Central memory CD8-positive, alpha-beta T cell (primary cell): ENCODE measurements around the gene PLXDC2.

ENCODE experiments used
- ATAC-seq: fragments of 150-1000 bp; cut with Tn5 transposase; replicated peaks from 2 replicates; pipeline ENCODE4 v1.10.0; 2022; ENCODE audit warnings: mild to moderate bottlenecking, moderate FRiP score, moderate number of reproducible peaks; ENCODE audit not compliant: poor library complexity, severe bottlenecking; ENCODE audit errors: extremely low read depth
- DNase-seq, 2 donors: peaks; one replicate each; pipeline ENCODE4 v3.0.0; 2021; ENCODE audit warnings: low spot score in 2 of 2
- H3K27ac Mint-ChIP-seq: one replicate; pipeline ENCODE4 v1.8.0; 2022; ENCODE audit warnings: low read depth, mild to moderate bottlenecking, moderate library complexity, mixed read lengths
- H3K27me3 Mint-ChIP-seq: one replicate; pipeline ENCODE4 v1.8.0; 2022; ENCODE audit warnings: mixed read lengths
- H3K36me3 Mint-ChIP-seq: one replicate; pipeline ENCODE4 v1.8.0; 2022; ENCODE audit warnings: mild to moderate bottlenecking, moderate library complexity, mixed read lengths; ENCODE audit not compliant: insufficient read depth
- H3K4me1 Mint-ChIP-seq: one replicate; pipeline ENCODE4 v1.8.0; 2022; ENCODE audit warnings: mixed read lengths
- H3K4me3 Mint-ChIP-seq: one replicate; pipeline ENCODE4 v1.8.0; 2022; ENCODE audit warnings: mild to moderate bottlenecking, moderate library complexity, mixed read lengths
- H3K9me3 Mint-ChIP-seq: one replicate; pipeline ENCODE4 v1.8.0; 2022; ENCODE audit warnings: mixed read lengths

Gene PLXDC2

GRCh38 chr10:20114179-20114578, 297.9 kb downstream of the PLXDC2 start:
- H3K27me3 Mint-ChIP-seq: no peaks in the 10 kb centered on the region
- H3K9me3 Mint-ChIP-seq: peaks cover 17% of the 10 kb centered on the region
- no peak overlapping the region for H3K4me3 Mint-ChIP-seq
- H3K4me1 Mint-ChIP-seq: no peaks in the 10 kb centered on the region
- ATAC-seq (no peak), DNase-seq (no peak)
- no peaks in the 10 kb centered on the region for H3K36me3 Mint-ChIP-seq
- no peak overlapping the region for H3K27ac Mint-ChIP-seq

GRCh38 chr10:20115894-20116293, 299.7 kb downstream of the PLXDC2 start:
- DNase-seq (no peak), ATAC-seq (no peak)
- Mint-ChIP-seq H3K27me3 (no peaks in the 10 kb centered on the region), H3K4me1 (no peaks in the 10 kb centered on the region), H3K9me3 (peaks cover 23% of the 10 kb centered on the region), H3K36me3 (no peaks in the 10 kb centered on the region), H3K27ac (no peak overlapping the region), H3K4me3 (no peak overlapping the region)

DNA sequence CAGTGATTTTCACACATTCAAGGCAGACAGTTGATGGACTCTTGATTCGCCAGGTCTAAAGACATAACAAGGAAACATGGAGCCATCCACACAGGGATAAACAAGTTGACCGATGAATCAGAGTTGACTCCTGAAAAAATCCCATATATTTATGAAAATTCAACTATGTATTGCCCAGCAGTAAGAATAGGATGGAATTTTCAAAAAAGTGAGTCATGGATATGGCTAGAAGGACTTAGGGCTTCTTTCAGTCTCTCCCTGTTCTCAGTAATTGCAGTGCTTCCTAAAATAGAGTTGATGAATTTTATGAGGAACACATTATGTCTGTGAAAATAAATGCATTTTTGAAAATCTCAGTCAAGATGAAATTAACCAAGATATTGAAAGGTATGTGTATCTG, 301.2 kb downstream of the PLXDC2 start:
- Mint-ChIP-seq H3K4me3 (no peak overlapping the region), H3K36me3 (no peaks in the 10 kb centered on the region), H3K4me1 (no peaks in the 10 kb centered on the region), H3K9me3 (peaks cover 32% of the 10 kb centered on the region), H3K27ac (no peak overlapping the region), H3K27me3 (no peaks in the 10 kb centered on the region)
- ATAC-seq (no peak), DNase-seq (no peak)

GRCh38 chr10:20118119-20118518, 301.9 kb downstream of the PLXDC2 start:
- Mint-ChIP-seq H3K27me3 (no peaks in the 10 kb centered on the region), H3K4me1 (no peaks in the 10 kb centered on the region), H3K9me3 (peaks cover 35% of the 10 kb centered on the region), H3K27ac (no peak overlapping the region), H3K4me3 (no peak overlapping the region), H3K36me3 (peaks cover 2% of the 10 kb centered on the region)
- ATAC-seq: no peak
- no peak for DNase-seq

DNA sequence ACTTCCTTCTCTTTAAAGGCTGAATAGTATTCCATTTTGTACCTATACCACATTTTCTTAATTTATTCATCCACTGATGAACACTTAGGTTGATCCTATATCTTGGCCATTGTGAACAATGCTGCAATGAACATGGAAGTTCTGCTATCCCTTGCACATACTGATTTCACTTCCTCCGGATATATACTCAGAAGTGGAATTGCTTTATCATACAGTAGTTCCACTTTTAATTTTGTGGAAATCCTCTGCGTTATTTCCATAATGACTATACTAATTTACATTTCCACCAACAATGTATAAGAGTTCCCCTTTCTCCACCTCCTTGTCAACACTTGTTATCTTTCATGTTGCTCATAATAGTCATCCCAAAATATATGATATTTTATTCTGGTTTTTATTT, 312.6 kb downstream of the PLXDC2 start:
- peaks cover 24% of the 10 kb centered on the region for H3K9me3 Mint-ChIP-seq
- H3K4me1 Mint-ChIP-seq: no peaks in the 10 kb centered on the region
- no peaks in the 10 kb centered on the region for H3K36me3 Mint-ChIP-seq
- no peak overlapping the region for H3K27ac Mint-ChIP-seq
- no peak for DNase-seq
- no peaks in the 10 kb centered on the region for H3K27me3 Mint-ChIP-seq
- H3K4me3 Mint-ChIP-seq: no peak overlapping the region
- ATAC-seq: no peak

GRCh38 chr10:20132816-20133215, 316.6 kb downstream of the PLXDC2 start:
- Mint-ChIP-seq H3K4me1 (no peaks in the 10 kb centered on the region), H3K36me3 (no peaks in the 10 kb centered on the region), H3K27me3 (no peaks in the 10 kb centered on the region), H3K27ac (no peak overlapping the region), H3K9me3 (peaks cover 27% of the 10 kb centered on the region), H3K4me3 (no peak overlapping the region)
- ATAC-seq: no peak
- no peak for DNase-seq

DNA sequence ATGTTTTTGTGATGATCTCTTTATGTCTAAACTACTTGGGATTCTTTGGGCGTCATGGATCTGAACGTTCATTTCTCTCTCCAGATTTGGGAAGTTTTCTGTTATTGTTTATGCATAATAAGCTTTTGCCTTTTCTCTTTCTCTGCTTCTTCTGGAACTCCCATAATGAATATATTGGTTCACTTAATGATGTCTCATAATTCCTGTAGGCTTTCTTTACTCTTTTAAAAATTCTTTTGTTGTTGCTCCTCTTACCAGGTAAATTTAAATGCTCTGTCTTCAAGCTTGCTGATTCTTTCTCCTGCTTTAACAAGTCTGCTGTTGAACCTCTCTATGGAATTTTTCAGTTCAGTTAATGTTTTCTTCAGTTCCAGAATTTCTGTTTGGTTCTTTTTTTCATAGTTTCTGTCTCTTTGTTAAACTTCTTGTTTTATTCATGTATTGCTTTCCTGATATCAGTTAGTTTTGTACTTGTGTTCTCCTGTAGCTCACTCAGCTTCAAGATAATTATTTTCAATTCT, 317.5 kb downstream of the PLXDC2 start:
- ATAC-seq: no peak
- peaks cover 27% of the 10 kb centered on the region for H3K9me3 Mint-ChIP-seq
- H3K27ac Mint-ChIP-seq: no peak overlapping the region
- H3K4me3 Mint-ChIP-seq: no peak overlapping the region
- no peaks in the 10 kb centered on the region for H3K36me3 Mint-ChIP-seq
- no peaks in the 10 kb centered on the region for H3K4me1 Mint-ChIP-seq
- H3K27me3 Mint-ChIP-seq: no peaks in the 10 kb centered on the region
- DNase-seq: no peak

DNA sequence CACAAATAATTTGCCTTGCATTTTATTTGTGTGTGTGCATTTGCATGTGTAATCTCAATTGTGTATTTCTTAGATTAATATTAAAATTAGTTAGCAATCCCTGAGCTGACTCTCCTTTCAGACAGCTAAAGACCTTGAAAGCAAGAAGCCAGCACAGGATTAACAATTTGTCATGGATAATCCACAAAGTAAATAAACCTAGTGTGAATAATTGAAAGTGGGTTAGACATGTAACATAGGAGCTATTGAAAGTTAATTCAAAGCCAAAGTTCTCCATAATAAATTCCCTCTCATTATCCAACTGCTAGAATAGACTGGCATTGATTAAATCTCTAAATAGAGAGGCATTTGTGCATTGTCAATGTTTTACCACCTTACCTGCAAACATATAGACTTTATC, 326.1 kb downstream of the PLXDC2 start:
- no peak for DNase-seq
- Mint-ChIP-seq H3K9me3 (no peaks in the 10 kb centered on the region), H3K4me3 (no peak overlapping the region), H3K4me1 (no peaks in the 10 kb centered on the region), H3K27ac (no peak overlapping the region), H3K27me3 (no peaks in the 10 kb centered on the region), H3K36me3 (no peaks in the 10 kb centered on the region)
- ATAC-seq: no peak

GRCh38 chr10:20144268-20144667, 328.0 kb downstream of the PLXDC2 start:
- DNase-seq: no peak
- Mint-ChIP-seq H3K27ac (no peak overlapping the region), H3K36me3 (no peaks in the 10 kb centered on the region), H3K27me3 (no peaks in the 10 kb centered on the region), H3K4me1 (no peaks in the 10 kb centered on the region), H3K9me3 (peaks cover under 1% of the 10 kb centered on the region), H3K4me3 (no peak overlapping the region)
- ATAC-seq: no peak

GRCh38 chr10:20146004-20146403, 329.8 kb downstream of the PLXDC2 start:
- ATAC-seq: no peak
- peaks cover 6% of the 10 kb centered on the region for H3K9me3 Mint-ChIP-seq

DNA sequence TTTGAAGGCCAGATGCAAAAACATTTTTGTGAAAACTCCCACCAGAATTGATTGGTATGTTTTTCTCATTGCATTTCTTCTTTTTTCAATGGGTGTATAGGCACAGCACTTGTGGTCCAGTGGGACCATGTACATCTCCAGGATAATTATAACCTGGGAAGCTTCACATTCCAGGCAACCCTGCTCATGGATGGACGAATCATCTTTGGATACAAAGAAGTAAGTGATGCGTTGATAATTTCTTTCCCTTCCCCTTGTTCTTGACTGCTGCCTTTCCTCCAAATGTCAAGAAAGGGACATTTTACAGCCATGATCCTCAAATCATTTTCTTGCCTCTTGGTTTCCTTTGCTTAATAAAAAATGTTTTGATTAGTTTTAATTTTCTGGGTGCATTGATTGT, 331.5 kb downstream of the PLXDC2 start:
- Mint-ChIP-seq H3K4me3 (no peak overlapping the region), H3K27me3 (no peaks in the 10 kb centered on the region), H3K9me3 (peaks cover 6% of the 10 kb centered on the region), H3K27ac (no peak overlapping the region), H3K4me1 (no peaks in the 10 kb centered on the region), H3K36me3 (no peaks in the 10 kb centered on the region)
- DNase-seq: no peak
- ATAC-seq: no peak

More at GRCh38 chr10:20146004-20146403, 329.8 kb downstream of the PLXDC2 start:
- no peak overlapping the region for H3K27ac Mint-ChIP-seq
- H3K27me3 Mint-ChIP-seq: no peaks in the 10 kb centered on the region
- H3K36me3 Mint-ChIP-seq: no peaks in the 10 kb centered on the region
- no peaks in the 10 kb centered on the region for H3K4me1 Mint-ChIP-seq
- DNase-seq: no peak
- no peak overlapping the region for H3K4me3 Mint-ChIP-seq

GRCh38 chr10:20156511-20156910, 340.3 kb downstream of the PLXDC2 start:
- no peaks in the 10 kb centered on the region for H3K36me3 Mint-ChIP-seq
- no peaks in the 10 kb centered on the region for H3K4me1 Mint-ChIP-seq
- H3K27me3 Mint-ChIP-seq: no peaks in the 10 kb centered on the region
- no peak overlapping the region for H3K27ac Mint-ChIP-seq
- ATAC-seq: no peak
- DNase-seq: no peak
- H3K9me3 Mint-ChIP-seq: peaks cover 24% of the 10 kb centered on the region
- no peak overlapping the region for H3K4me3 Mint-ChIP-seq

DNA sequence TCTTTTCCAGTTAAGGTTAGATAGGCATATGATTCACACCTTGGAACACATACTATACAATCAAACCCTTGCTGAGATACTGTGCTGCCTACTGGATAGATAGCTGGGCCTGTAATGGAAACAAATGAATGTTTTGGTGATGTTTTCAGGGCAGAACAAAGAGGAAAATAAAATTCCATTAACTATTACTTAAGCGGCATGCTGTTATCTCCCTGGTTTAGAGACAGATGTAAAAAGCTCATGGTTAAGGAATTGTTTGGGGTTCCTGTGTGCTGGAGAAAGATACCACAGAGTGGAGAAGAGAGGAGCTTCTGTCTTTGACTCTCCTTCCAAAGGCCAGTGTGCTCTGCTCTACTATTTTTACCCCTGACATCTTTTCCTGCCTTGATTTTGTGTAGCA, 341.1 kb downstream of the PLXDC2 start:
- no peaks in the 10 kb centered on the region for H3K4me1 Mint-ChIP-seq
- H3K4me3 Mint-ChIP-seq: no peak overlapping the region
- H3K9me3 Mint-ChIP-seq: peaks cover 31% of the 10 kb centered on the region
- no peaks in the 10 kb centered on the region for H3K36me3 Mint-ChIP-seq
- DNase-seq: no peak
- H3K27ac Mint-ChIP-seq: no peak overlapping the region
- no peak for ATAC-seq
- no peaks in the 10 kb centered on the region for H3K27me3 Mint-ChIP-seq

- peaks cover 31% of the 10 kb centered on the region for H3K9me3 Mint-ChIP-seq
- H3K36me3 Mint-ChIP-seq: no peaks in the 10 kb centered on the region
- no peaks in the 10 kb centered on the region for H3K27me3 Mint-ChIP-seq
- H3K4me1 Mint-ChIP-seq: no peaks in the 10 kb centered on the region
- no peak overlapping the region for H3K27ac Mint-ChIP-seq
- ATAC-seq (no peak), DNase-seq (no peak)
- H3K4me3 Mint-ChIP-seq: no peak overlapping the region
Measured at GRCh38 chr10:20158086-20158485, 341.9 kb downstream of the PLXDC2 start.
